ENCODE measurements around the gene PUSL1. TPM values are rescaled to one million over a fixed set of nuclear protein-coding genes. Genes with fewer than 3 reads are reported as not detected.

The PUSL1 gene
- total RNA-seq, 1 donor from 2014 or later: 46.5 TPM

DNA sequence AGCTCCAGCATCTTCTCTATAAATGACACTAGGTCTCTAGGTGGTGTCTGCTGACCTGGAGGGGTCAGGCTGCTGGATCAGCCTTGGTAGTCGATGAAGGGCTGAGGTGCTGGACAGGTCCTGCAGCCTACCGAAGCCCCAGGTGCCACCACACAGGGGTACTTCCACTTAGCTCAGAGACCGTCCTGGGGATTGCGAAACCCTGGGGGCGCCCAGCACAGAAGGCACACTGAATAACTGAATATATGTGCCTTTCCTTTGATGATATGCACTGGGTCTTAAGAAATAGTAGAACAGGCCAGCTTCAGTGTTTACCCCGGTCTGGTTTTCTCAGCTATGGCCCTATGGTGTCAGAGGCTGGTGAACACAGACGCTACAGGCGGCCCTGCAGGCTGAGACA, 45.6 kb upstream of the PUSL1 start:
- no peak overlapping the region for H3K4me3 ChIP-seq (ENCODE audit: low read depth, low read length)
- TF ChIP-seq, protein P1, sequence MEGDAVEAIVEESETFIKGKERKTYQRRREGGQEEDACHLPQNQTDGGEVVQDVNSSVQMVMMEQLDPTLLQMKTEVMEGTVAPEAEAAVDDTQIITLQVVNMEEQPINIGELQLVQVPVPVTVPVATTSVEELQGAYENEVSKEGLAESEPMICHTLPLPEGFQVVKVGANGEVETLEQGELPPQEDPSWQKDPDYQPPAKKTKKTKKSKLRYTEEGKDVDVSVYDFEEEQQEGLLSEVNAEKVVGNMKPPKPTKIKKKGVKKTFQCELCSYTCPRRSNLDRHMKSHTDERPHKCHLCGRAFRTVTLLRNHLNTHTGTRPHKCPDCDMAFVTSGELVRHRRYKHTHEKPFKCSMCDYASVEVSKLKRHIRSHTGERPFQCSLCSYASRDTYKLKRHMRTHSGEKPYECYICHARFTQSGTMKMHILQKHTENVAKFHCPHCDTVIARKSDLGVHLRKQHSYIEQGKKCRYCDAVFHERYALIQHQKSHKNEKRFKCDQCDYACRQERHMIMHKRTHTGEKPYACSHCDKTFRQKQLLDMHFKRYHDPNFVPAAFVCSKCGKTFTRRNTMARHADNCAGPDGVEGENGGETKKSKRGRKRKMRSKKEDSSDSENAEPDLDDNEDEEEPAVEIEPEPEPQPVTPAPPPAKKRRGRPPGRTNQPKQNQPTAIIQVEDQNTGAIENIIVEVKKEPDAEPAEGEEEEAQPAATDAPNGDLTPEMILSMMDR (conservative IDR thresholded peaks at IDR 0.05; ENCODE audit: low read depth, low read length): no peak
- DNase-seq (ENCODE audit: low read depth): no peak

DNA sequence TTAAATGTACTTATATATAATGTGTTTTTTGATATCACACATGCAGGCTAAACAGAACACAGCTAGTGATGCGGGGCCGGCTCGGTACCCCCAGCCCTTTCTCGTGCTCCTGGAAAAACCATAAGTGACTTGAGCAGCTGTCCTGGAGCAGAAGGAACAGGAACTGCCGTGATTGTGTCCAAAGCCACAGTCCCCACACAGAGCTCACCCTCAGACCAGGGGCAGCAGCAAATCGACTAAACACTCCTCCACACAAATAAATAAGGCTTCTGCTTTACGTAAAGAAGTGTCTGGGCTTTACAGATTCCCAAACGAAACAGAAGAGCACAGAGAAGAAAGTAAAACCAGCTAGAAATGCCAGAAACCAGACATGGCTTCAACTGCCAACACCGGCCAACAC, 44.4 kb upstream of the PUSL1 start:
- TF ChIP-seq, protein P1 (conservative IDR thresholded peaks at IDR 0.05; ENCODE audit: low read depth, low read length): no peak
- no peak for DNase-seq (ENCODE audit: low read depth)
- H3K4me3 ChIP-seq (ENCODE audit: low read depth, low read length): no peak overlapping the region

DNA sequence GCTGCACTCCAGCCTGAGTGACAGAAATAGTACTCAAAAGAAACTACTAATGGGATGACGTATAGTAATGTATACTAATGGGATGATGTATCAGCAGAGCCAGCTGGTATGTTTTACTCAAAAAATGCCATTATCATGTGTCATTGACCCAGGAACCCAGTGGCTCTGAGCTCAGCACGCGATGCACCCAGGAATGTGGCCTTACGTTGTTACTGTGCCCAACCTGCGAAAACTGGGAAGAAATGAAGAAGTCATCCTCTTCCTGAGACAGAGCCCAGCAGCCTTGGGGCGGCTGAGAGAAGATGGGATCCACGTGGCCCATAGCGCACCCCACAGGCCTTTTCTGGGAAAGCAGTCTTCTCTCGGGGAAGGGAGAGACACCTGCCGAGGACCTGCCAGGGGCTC, 43.5 kb upstream of the PUSL1 start:
- no peak for DNase-seq (ENCODE audit: low read depth)

DNA sequence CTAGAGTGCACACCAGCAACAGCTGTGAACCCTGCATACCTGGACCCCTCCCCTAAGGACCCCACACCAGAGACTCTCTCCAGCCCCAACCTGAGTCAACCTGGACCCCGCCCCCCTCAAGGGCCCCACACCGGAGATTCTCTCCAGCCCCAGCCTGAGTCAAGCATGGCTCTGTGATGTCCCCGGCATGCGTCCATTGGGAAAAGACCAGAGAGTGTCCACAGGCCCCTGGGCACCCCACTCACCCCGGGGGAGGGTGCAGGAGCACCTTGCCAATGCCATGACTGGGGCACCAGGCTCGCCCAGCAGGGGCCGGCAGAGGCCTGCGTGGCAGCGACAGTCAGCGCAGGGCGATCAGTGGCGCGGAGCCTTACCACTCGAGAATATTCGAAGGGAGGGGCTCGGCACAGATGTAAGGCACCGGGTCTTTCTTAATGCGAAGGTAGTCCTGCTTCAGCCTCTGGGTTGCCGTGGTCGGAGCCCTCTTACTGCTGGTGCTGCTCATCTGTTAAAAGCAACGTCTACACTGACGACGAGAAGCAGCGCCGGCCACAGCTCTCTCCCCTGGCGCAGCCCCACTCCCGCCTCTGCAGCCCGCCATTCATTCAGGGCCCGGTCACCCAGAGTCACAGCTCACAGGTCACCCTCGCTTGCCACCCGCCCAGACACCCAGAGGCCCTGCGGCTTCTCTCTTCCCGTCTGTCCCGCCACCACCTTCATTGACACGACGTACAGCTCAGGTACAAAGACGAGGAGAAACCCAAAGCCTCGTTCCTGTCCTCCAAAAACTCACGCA, 40.7 kb upstream of the PUSL1 start:
- H3K4me3 ChIP-seq (ENCODE audit: low read depth, low read length): no peak overlapping the region
- TF ChIP-seq, protein P1 (conservative IDR thresholded peaks at IDR 0.05; ENCODE audit: low read depth, low read length): no peak
- DNase-seq (ENCODE audit: low read depth): no peak

More for the DNA sequence above, 43.5 kb upstream of the PUSL1 start:
- TF ChIP-seq, protein P1 (conservative IDR thresholded peaks at IDR 0.05; ENCODE audit: low read depth, low read length): peak; percentile 47
- no peak overlapping the region for H3K4me3 ChIP-seq (ENCODE audit: low read depth, low read length)

DNA sequence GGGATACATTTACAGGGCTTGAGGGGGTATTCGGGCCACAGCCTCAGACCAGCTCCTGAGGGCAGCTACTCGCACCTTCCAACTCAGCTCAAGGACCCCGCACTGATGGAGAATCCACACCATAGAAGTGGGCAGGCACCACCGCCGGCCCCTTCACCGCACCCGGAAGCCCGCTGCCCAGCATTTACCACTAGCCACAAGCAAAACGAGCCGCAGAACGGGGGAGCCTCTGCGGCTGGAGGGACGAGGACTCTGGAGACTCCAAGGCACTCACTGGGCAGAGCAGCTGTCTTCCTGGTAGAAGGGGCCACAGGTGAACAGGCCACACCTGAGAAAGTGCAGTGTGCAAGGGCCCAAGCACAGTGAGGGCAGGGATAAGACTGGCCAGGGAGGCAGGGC, 40.1 kb upstream of the PUSL1 start:
- TF ChIP-seq, protein P1 (conservative IDR thresholded peaks at IDR 0.05; ENCODE audit: low read depth, low read length): no peak
- DNase-seq (ENCODE audit: low read depth): no peak
- no peak overlapping the region for H3K4me3 ChIP-seq (ENCODE audit: low read depth, low read length)

DNA sequence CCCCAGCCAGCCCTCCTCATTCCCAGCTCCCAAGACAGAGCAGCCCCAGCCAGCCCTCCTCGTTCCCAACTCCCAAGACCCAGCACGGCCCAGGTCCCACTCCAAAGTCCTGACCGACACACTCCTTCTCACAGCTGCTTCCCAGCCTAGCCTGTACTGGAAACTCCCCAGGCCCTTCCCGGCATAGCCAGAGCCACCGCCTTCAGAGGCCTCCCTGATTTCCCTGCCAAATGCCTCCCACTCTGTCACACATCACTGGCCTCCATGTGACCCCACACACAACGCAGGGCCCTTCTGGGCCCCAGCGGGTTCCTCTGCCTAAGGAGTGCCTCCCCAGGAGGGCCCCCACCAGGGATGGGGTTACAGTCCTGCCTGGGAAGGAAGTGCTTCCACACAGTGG, 37.6 kb upstream of the PUSL1 start:
- H3K4me3 ChIP-seq (ENCODE audit: low read depth, low read length): peak overlapping the region; percentile 38
- DNase-seq (ENCODE audit: low read depth): no peak
- TF ChIP-seq, protein P1 (conservative IDR thresholded peaks at IDR 0.05; ENCODE audit: low read depth, low read length): no peak

Measured in epithelial cell of proximal tubule (primary cell).